HEK293T (cell line): Measurements from ENCODE around the gene ANK2.

Source experiments
- CTCF ChIA-PET: fragments of 350-600 bp; formaldehyde crosslinking; extraction: SDS; loops from one replicate; lab custom pipeline; 2021; ENCODE audit warnings: antibody characterized with exemption, inconsistent platforms; lab: Yijun Ruan, JAX
- POLR2A ChIA-PET: fragments of 350-600 bp; formaldehyde crosslinking; extraction: SDS; loops from one replicate; lab custom pipeline; 2020; ENCODE audit warnings: antibody characterized with exemption, inconsistent platforms; lab: Yijun Ruan, JAX
- DNase-seq: peaks from one replicate; pipeline ENCODE4 v3.0.0; 2012; ENCODE audit warnings: mixed read lengths; ENCODE audit errors: extremely low spot score
- ARNT ChIP-seq: fragments of 450-650 bp; IDR thresholded peaks from 2 replicates; pipeline ENCODE4 v1.6.1; 2017; ENCODE audit warnings: mild to moderate bottlenecking
- BHLHE40 ChIP-seq: fragments of 450-650 bp; IDR thresholded peaks from 2 replicates; pipeline ENCODE4 v1.6.1; 2016; ENCODE audit warnings: mild to moderate bottlenecking, moderate library complexity, borderline replicate concordance
- CTBP1 ChIP-seq: fragments of 450-650 bp; IDR thresholded peaks from 2 replicates; pipeline ENCODE4 v1.6.1; 2016; ENCODE audit warnings: borderline replicate concordance
- ELF4 ChIP-seq: fragments of 450-650 bp; IDR thresholded peaks from 2 replicates; pipeline ENCODE4 v1.6.1; 2017; ENCODE audit warnings: antibody characterized with exemption
- FOXA1 ChIP-seq: fragments of 450-650 bp; IDR thresholded peaks from 2 replicates; pipeline ENCODE4 v1.6.1; 2016; ENCODE audit warnings: mild to moderate bottlenecking
- FOXK2 ChIP-seq: fragments of 450-650 bp; IDR thresholded peaks from 2 replicates; pipeline ENCODE4 v1.6.1; 2016; ENCODE audit warnings: mild to moderate bottlenecking
- FOXM1 ChIP-seq: fragments of 450-650 bp; IDR thresholded peaks from 2 replicates; pipeline ENCODE4 v1.6.1; 2017; ENCODE audit warnings: mild to moderate bottlenecking, borderline replicate concordance
- HDGF ChIP-seq: fragments of 450-650 bp; IDR thresholded peaks from 2 replicates; pipeline ENCODE4 v1.6.1; 2017; ENCODE audit warnings: antibody characterized with exemption, borderline replicate concordance
- L3MBTL2 ChIP-seq: fragments of 450-650 bp; conservative IDR thresholded peaks from 2 replicates; pipeline ENCODE4 v1.6.1; 2016; ENCODE audit warnings: mild to moderate bottlenecking
- LEF1 ChIP-seq: fragments of 450-650 bp; IDR thresholded peaks from 2 replicates; pipeline ENCODE4 v1.6.1; 2017; ENCODE audit warnings: mild to moderate bottlenecking, borderline replicate concordance
- NFRKB ChIP-seq: fragments of 450-650 bp; IDR thresholded peaks from 2 replicates; pipeline ENCODE4 v1.6.1; 2016; ENCODE audit warnings: mild to moderate bottlenecking, moderate library complexity
- SP1 ChIP-seq: fragments of 450-650 bp; IDR thresholded peaks from 2 replicates; pipeline ENCODE4 v1.6.1; 2017
- SUZ12 ChIP-seq: fragments of 450-650 bp; IDR thresholded peaks from 2 replicates; pipeline ENCODE4 v1.6.1; 2016; ENCODE audit warnings: mild to moderate bottlenecking
- TARDBP ChIP-seq: fragments of 450-650 bp; IDR thresholded peaks from 2 replicates; pipeline ENCODE4 v1.6.1; 2016
- ZNF384 ChIP-seq: fragments of 450-650 bp; IDR thresholded peaks from 2 replicates; pipeline ENCODE4 v1.6.1; 2016
- TF ChIP-seq, protein P1 (sequence below): fragments of 450-650 bp; IDR thresholded peaks from 2 replicates; pipeline ENCODE4 v1.6.1; 2016

The ANK2 gene

GRCh38 chr4:113405874-113406722, 356.6 kb downstream of the ANK2 start:
- no peak for DNase-seq
- ChIA-PET POLR2A (no interaction called here), CTCF (no interaction called here)
- TF ChIP-seq HDGF (no peak), FOXA1 (no peak), NFRKB (no peak), BHLHE40 (no peak), ZNF384 (no peak), FOXM1 (no peak), LEF1 (no peak), L3MBTL2 (no peak), CTBP1 (no peak), ELF4 (no peak), SP1 (no peak), ARNT (no peak), TARDBP (no peak), SUZ12 (no peak), FOXK2 (no peak)
- TF ChIP-seq, protein P1, sequence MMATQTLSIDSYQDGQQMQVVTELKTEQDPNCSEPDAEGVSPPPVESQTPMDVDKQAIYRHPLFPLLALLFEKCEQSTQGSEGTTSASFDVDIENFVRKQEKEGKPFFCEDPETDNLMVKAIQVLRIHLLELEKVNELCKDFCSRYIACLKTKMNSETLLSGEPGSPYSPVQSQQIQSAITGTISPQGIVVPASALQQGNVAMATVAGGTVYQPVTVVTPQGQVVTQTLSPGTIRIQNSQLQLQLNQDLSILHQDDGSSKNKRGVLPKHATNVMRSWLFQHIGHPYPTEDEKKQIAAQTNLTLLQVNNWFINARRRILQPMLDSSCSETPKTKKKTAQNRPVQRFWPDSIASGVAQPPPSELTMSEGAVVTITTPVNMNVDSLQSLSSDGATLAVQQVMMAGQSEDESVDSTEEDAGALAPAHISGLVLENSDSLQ, result no peak

- CTCF ChIA-PET, result no interaction called here
- TF ChIP-seq FOXK2, result no peak
- TF ChIP-seq BHLHE40, result no peak
- TF ChIP-seq TARDBP, result no peak
- TF ChIP-seq, protein P1, result no peak
- TF ChIP-seq LEF1, result no peak
- no peak for TF ChIP-seq FOXA1
- no peak for TF ChIP-seq SP1
- TF ChIP-seq ZNF384, result no peak
- no peak for TF ChIP-seq SUZ12
- no peak for TF ChIP-seq FOXM1
- no peak for TF ChIP-seq CTBP1
- no peak for TF ChIP-seq HDGF
- no peak for TF ChIP-seq ELF4
- no peak for TF ChIP-seq NFRKB
- no peak for TF ChIP-seq L3MBTL2
- no peak for DNase-seq
- POLR2A ChIA-PET, result no interaction called here
Observed at GRCh38 chr4:113406723-113407016, 357.2 kb downstream of the ANK2 start.

- POLR2A ChIA-PET, result no interaction called here
- CTCF ChIA-PET, result interaction anchor here (0.6 kb wide), 1 partner anchor 371 kb away, joined by 3 read pairs; no protein-coding TSS in a partner anchor
- no peak for TF ChIP-seq LEF1
- TF ChIP-seq FOXK2, result no peak
- no peak for DNase-seq
Observed at GRCh38 chr4:113407409-113407808, 358.0 kb downstream of the ANK2 start.

DNA sequence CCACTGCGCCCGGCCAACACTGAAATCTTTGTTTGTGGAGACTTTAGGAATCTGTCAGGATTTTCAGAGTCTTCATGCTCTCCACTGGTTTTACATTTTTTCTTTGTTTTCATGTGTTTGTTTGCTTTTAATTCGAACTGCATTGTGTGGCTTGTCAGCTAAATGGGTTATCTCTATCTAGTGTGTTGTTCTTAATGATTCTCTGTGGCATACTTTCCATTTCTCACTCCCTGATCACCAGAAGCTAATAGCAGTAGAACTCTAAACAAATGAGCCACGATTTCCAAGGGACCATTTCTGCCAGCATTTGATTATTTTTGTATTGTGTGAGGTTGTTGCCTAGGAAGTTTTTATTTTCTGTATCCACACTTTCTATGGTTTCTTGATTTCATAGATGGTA, 359.7 kb downstream of the ANK2 start:
- TF ChIP-seq LEF1 (no peak), HDGF (no peak), BHLHE40 (no peak), NFRKB (no peak), CTBP1 (no peak), ZNF384 (no peak), SP1 (no peak)
- POLR2A ChIA-PET, result no interaction called here
- no peak for DNase-seq
- CTCF ChIA-PET, result interaction anchor here (0.7 kb wide), 1 partner anchor 139 kb away, joined by 4 read pairs; no protein-coding TSS in a partner anchor

DNA sequence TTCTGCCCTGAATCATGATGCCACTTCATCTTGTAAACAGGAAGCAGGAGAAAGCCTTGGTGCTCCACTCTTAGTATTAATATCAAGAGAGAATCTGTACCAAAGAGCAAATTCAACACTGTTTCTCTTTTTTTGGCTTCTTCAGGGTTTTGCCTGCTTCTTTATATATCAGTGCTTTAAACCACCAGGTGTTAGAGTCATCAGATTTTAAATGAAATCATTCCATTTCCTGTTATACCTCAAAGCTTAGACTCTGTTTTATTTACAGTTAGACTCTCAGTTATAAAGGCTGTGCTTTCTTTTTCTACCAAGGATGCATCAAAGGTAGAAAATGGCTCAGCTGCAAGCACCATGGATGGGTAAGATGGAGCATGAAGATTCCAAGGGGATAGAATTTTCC, 361.2 kb downstream of the ANK2 start:
- POLR2A ChIA-PET, result no interaction called here
- no peak for TF ChIP-seq TARDBP
- TF ChIP-seq FOXA1, result no peak
- no peak for TF ChIP-seq NFRKB
- no peak for TF ChIP-seq FOXK2
- no peak for TF ChIP-seq HDGF
- TF ChIP-seq, protein P1, result no peak
- no peak for TF ChIP-seq CTBP1
- no peak for TF ChIP-seq ELF4
- no peak for TF ChIP-seq ARNT
- TF ChIP-seq SUZ12, result no peak
- CTCF ChIA-PET, result no interaction called here
- DNase-seq, result no peak

DNA sequence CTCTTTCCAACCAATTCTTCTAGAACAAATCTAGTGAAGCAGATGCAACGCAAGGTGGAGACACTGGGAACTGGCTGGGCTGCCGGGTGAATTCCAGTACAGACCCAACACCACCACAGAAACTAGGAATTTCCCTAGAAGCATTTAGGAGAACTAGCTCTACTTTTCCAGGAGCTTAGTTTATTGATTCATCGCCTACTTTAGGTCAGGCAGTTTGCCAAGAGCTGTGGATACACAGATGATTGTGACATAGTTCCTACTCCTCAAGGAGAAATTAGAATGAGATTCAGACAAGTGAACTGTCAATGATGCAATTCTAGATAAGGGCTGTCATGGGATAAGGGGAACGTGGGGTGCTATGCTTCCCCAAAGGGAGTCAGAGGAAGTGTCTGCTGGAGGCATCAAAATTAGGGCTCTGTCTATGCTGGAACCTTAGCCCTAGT, 362.1 kb downstream of the ANK2 start:
- no peak for DNase-seq
- ChIA-PET POLR2A (no interaction called here), CTCF (no interaction called here)
- TF ChIP-seq FOXA1 (no peak), BHLHE40 (no peak), L3MBTL2 (no peak), ZNF384 (no peak), CTBP1 (no peak), ELF4 (no peak), TARDBP (no peak), SUZ12 (no peak), SP1 (no peak), FOXM1 (no peak), ARNT (no peak), FOXK2 (no peak), HDGF (no peak), LEF1 (no peak)
- TF ChIP-seq, protein P1, result no peak
